SIG-M5 treated with dmso at 0.1 percent for 504 hours (cell line): ENCODE measurements around the gene RPP30.
A peak's percentile ranks its signal among the peaks of the same experiment; 100 is the strongest.

ENCODE experiments used
- DNase-seq: peaks from one replicate; lab custom pipeline; 2025; ENCODE audit not compliant: unreplicated experiment; lab: John Stamatoyannopoulos, UW

RPP30 gene

DNA sequence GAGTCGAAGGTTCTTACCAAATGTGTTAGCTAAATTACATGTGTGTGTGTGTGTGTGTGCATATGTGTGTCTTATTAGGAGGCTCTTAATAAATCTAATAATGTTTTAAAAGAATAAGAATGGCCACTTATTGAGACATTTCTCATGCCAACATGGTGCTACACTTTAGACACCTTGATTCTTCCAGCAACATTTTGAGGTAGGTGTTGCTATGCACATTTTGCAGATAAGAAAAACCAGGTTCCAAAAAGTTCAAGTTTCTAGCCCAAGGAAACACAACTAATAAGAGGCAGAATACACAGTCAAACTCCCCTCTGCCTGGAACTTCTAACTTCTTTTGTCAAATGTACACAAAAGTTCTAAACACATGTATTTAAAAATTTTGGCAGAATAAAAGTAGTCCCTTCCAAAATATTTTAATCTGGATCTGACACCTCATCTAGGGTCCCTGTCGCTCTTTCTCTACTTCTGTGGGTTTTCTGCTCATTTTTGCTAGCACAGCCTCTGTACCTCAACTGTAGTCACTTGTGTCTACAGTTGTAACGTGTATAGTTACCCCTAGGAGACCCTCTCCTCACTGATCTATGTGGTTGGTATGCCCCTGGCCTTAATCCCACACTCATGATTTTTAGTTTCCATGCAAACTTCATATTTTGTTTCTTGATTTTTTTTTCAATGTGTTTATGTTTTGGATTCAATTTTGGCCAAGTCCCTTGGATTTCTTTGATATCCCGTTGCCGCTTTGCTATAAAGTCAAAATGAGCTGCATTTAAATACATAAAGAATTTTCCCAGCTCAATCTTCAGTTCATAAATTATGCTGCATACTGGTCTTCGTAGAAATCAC lies 44.8 kb downstream of the RPP30 start:
- DNase-seq = no peak

DNA sequence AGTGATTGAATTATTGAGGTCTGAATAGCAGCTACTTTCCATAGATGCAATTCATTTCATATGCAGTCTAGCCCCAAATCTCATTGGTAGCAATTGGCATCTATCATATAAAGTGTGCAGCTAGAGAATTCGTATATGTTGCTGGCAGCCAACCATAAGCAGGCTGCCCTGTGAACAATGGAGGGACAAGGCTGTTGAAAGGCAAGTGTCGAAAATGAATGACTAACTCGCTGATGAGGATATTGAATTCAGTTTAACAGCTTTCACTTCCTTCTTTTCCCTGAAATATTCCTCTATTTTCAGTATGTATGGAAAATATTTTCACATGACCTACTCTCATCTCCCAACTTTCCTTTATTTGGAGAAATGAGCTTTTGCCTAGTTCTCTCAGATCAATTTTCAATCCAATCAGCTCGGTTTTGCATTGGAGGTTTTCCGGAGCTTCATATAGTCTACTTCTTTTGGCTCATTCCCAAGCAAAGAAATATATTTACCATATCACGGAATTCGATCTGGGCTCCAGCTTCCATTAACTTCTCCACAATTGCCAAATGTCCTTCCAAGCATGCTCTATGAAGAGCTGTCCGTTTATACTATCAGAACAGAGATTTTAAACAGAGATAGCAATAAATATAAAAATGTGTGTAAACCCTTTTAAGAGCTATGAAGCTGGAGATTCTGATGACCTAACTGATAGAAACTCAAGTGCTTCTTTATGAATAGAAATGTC lies 45.6 kb downstream of the RPP30 start:
- no peak for DNase-seq

DNA sequence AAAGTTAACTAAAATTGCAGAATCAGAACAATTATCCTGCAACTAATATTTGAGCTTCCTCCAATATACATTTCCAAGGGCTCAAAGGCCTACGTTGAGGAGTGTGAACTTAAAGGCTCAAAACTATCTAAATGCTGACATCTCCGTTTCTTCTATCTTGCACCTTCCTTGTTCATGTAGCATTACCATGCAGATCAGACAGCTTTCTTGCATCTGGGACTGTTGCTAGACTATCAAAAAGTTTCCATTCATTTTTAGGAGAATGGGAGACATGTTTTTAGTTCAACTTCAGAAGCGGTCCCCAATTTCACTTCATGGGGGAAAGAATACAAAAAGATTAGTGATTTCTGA lies 46.2 kb downstream of the RPP30 start:
- no peak for DNase-seq

GRCh38 chr10:90919683-90920574 lies 48.2 kb downstream of the RPP30 start:
- DNase-seq = no peak

DNA sequence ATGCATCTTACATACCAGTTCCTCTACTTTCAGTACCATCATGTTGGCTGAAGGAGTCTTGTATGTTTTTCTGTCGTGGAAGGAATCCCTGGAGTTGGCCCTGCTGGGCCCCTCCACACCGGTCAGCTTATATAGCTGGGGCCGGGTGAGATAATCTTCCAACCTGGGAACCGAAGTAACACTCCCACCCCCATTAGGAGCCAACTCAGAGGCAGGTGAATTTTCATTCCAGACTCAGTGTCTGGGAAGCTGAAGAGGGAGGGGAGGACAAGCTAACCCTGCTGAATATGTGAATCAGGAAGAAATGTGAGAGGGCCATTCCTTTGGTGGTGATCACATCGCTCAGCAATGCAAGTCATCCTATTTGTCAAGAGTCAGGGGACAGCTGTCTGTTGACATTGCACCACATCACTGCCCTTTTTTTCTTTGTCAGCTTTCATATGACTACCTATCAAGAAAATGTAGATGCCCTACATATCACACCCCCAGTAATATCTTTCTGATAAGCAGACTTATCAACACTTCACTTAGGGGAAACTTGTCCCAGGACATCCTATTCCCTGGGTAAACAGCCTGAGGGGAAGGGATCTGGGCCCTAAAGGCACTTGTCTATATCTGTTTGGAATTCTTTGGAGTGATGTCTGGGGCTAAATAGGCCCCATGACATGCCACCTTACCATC lies 49.4 kb downstream of the RPP30 start, which contains the start of gene ANKRD1:
Gene ANKRD1 (minus strand): TSS at position 102 of the 681 bp plus-strand sequence. CDS start 60 bp downstream, at position 42.
- DNase-seq = peak; percentile 16

- DNase-seq = no peak
Observed at GRCh38 chr10:90921906-90922305, 50.1 kb downstream of the RPP30 start.

GRCh38 chr10:90923111-90923731 lies 51.4 kb downstream of the RPP30 start:
- no peak for DNase-seq

GRCh38 chr10:90924552-90924951 lies 52.8 kb downstream of the RPP30 start:
- no peak for DNase-seq

DNA sequence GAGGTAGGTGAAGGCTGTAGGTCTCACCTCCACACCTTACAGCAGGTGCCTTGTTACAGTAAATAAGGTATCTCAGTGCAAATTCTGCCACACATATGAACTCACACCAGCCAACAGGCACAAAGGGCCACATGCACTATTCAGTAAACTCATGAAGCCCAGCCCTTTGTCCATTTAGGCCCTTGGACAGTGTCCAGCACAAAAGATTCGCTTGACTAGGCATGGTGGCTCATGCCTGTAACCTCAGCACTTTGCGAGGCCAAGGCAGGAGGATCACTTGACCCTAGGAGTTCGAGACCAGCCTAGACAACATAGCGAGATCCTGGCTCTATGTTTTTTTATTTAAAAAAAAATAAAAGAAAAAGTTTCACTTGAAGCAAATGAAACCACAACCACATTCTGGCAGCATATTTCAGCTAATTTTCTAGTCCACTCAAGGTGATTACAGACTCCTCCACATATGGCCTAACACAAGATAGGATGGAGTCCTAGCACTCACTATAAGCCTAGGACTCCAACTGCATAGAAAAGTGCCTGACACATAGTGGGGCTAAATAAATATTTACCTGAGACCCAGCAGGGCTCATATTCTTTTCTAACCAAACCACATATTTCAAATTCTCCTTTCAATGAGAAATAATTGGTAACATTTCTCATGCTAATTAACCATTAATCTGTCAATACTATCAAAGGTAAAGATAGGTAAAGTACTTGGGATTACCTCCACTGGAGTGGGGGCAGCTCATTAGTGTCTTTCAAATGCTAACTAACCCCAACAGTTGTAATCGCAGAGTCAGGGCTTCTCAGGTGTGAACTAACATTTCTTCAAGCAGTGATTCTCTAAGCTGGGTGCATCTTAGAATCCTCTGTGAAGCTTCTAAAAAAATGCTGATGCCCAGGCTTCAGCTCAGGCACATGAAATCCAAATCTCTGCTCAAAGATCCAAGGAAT lies 53.6 kb downstream of the RPP30 start:
- no peak for DNase-seq

- no peak for DNase-seq
Observed at GRCh38 chr10:90927293-90927692, 55.5 kb downstream of the RPP30 start.

DNA sequence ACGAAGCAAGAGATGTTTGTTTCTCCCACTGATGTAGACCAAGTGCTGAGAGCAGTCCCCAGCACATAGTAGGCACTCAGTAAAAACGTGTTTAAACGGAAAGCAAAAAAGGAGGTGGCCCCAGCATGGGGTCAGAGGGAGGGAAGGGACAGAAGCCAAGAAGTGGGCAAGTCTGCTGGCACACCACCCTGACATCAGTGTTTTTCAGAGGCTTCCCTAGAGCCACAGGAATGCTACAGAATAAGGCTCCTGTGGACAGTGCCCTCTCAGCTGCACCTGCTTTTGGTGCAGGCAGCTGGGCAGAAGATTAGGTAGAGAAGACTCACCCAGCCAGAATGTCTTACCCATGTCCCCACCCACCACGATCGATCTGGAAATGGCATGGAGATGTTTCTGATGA lies 57.4 kb downstream of the RPP30 start:
- DNase-seq = no peak

GRCh38 chr10:90930070-90930837 lies 58.5 kb downstream of the RPP30 start:
- DNase-seq = no peak

DNA sequence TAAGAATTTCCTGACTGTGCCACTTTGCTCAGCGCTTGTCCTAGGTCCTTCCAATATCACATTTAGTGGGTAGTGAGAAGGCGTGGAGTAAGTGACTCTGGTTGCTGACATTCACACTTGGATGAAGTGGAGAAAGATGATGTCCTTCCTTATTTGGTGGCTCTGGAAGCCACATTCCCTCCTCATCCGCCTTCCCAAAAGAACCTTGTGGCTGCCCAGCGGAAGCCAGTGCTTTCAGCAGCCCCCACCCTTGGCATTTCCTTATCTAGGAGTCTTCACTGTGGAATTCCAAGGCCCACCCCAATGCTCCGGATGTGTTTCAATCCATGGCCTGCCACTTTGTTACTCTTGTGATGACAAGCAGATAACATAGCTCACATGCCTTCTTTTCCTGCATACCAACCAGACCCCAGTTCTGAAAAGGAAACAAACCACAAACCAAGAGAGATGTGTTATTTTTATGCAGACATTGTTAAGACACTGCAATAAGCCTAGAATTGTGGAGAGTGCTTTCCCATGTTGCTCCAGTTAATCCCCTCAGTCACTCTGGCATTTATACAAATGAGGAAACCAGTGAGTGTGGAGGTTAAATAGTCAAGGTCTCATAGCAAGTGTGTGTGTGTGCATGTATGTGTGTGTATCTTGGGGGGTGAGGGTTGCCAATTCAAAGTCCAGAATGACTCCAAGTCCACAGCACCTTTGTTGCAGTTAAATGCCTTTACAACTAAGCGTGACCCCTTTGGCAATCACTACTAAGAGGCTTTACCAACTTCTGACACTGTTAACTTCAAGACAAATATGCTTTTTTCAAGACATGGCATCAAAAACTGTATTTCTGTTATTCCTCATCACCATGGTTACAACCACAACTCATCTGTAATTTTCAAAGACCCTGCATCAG lies 59.4 kb downstream of the RPP30 start:
- DNase-seq = no peak

GRCh38 chr10:90935581-90936275 lies 64.0 kb downstream of the RPP30 start:
- no peak for DNase-seq

- no peak for DNase-seq
Observed at GRCh38 chr10:90936276-90936659, 64.5 kb downstream of the RPP30 start.

DNA sequence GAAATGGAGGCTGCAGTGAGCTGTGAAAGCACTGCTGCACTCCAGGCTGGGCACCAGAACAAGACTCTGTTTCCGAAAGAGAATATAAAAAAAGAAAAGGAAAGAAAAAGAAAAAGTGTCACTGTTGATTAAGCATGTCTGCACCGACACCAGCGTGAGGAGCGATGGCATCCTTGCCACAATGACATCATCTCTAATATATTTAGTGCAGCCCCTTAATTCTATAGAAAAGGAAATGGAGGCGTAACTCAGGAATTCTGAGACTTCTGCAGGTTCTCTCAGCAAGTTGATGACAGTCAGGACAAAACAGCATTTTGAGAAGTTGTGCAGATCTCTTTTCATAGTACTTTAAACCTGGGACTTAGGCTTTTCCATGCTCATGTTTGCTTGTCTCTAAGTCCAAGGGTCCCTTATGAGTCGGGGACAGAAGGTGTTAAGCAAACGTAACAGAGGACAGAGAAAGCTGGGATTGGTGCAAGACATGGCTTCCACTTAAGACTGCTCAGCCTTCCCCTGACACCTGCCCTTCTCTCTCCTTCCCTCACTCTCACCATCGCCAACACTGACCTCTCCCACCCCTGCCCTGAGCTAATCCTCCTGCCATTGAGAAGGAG lies 66.0 kb downstream of the RPP30 start:
- no peak for DNase-seq
